HEK293 (cell line): ENCODE data around the gene KCP.
A peak's percentile ranks its signal among the peaks of the same experiment; 100 is the strongest.

Experiments
- CTCF ChIA-PET: fragments of 350-600 bp; formaldehyde crosslinking; extraction: SDS; loops from one replicate; lab custom pipeline; 2021; ENCODE audit warnings: antibody characterized with exemption; lab: Yijun Ruan, JAX
- POLR2A ChIA-PET: fragments of 300-600 bp; formaldehyde crosslinking; extraction: SDS; loops from one replicate; lab custom pipeline; 2020; ENCODE audit warnings: antibody characterized with exemption, inconsistent platforms; lab: Yijun Ruan, JAX
- H3K27ac ChIP-seq: fragments of 200-500 bp; sonication (Bioruptor generic); 2 replicates; pipeline ENCODE4 v1.5.1; 2014; ENCODE audit warnings: low read depth, low read length, control low read depth, inconsistent platforms; ENCODE audit errors: extremely low read depth
- H3K36me3 ChIP-seq, 2 experiments: fragments of 200-500 bp in 1 of 2; sonication (Bioruptor generic) in 1 of 2; 1 replicate in 1 of 2; 2 replicates in 1 of 2; pipeline ENCODE4 v1.5.1; 2014 to 2017; ENCODE audit warnings: inconsistent platforms in 2 of 2, low read length in 2 of 2; ENCODE audit not compliant: control insufficient read depth in 2 of 2, insufficient read depth in 1 of 2
- H3K4me1 ChIP-seq: fragments of 200-500 bp; sonication (Bioruptor generic); 2 replicates; pipeline ENCODE4 v1.5.1; 2014; ENCODE audit warnings: mild to moderate bottlenecking, low read length, inconsistent platforms; ENCODE audit not compliant: control insufficient read depth, insufficient read depth
- H3K4me3 ChIP-seq: 2 replicates; pipeline ENCODE4 v1.5.1; 2011; ENCODE audit warnings: low read depth, mild to moderate bottlenecking, control low read depth, low read length, moderate library complexity
- H3K9me3 ChIP-seq: fragments of 200-500 bp; sonication (Bioruptor generic); 2 replicates; pipeline ENCODE4 v1.5.1; 2014; ENCODE audit warnings: low read depth, low read length, inconsistent platforms; ENCODE audit not compliant: control insufficient read depth, insufficient read depth
- BCL6B ChIP-seq: fragments of 450-650 bp; formaldehyde crosslinking; IDR thresholded peaks from 2 replicates; pipeline ENCODE4 v1.5.1; 2017; ENCODE audit warnings: missing biosample characterization, missing genetic modification characterization
- EGR2 ChIP-seq: fragments of 450-650 bp; formaldehyde crosslinking; IDR thresholded peaks from 2 replicates; pipeline ENCODE4 v1.5.1; 2016; ENCODE audit warnings: low read depth, missing biosample characterization, missing genetic modification characterization
- ELK4 ChIP-seq: IDR thresholded peaks from 2 replicates; pipeline ENCODE4 v1.6.1; 2011; ENCODE audit warnings: mild to moderate bottlenecking, low read depth, low read length, borderline replicate concordance
- FEZF1 ChIP-seq: fragments of 450-650 bp; formaldehyde crosslinking; IDR thresholded peaks from 2 replicates; pipeline ENCODE4 v1.5.1; 2016; ENCODE audit warnings: missing biosample characterization, missing genetic modification characterization
- GLIS1 ChIP-seq: fragments of 450-650 bp; formaldehyde crosslinking; IDR thresholded peaks from 2 replicates; pipeline ENCODE4 v1.5.1; 2016; ENCODE audit warnings: missing biosample characterization, missing genetic modification characterization
- HOXC10 ChIP-seq: sonication (generic); formaldehyde crosslinking; IDR thresholded peaks from 2 replicates; pipeline ENCODE4 v1.8.1; 2023; ENCODE audit warnings: mild to moderate bottlenecking, missing genetic modification reagents
- INSM2 ChIP-seq: fragments of 450-650 bp; formaldehyde crosslinking; IDR thresholded peaks from 2 replicates; pipeline ENCODE4 v1.5.1; 2016; ENCODE audit warnings: missing biosample characterization, missing genetic modification characterization
- KLF8 ChIP-seq: fragments of 450-650 bp; formaldehyde crosslinking; IDR thresholded peaks from 2 replicates; pipeline ENCODE4 v1.5.1; 2016; ENCODE audit warnings: missing biosample characterization, missing genetic modification characterization
- SETDB1 ChIP-seq: IDR thresholded peaks from one replicate; pipeline ENCODE4 v1.6.1; 2017; ENCODE audit warnings: mild to moderate bottlenecking, low read length, moderate library complexity, mixed read lengths; ENCODE audit not compliant: insufficient read length
- SP2 ChIP-seq: fragments of 450-650 bp; formaldehyde crosslinking; IDR thresholded peaks from 2 replicates; pipeline ENCODE4 v1.5.1; 2016; ENCODE audit warnings: missing biosample characterization, missing genetic modification characterization
- TSHZ1 ChIP-seq: fragments of 450-650 bp; formaldehyde crosslinking; IDR thresholded peaks from 2 replicates; pipeline ENCODE4 v1.5.1; 2016; ENCODE audit warnings: missing biosample characterization, missing genetic modification characterization, borderline replicate concordance
- ZBTB17 ChIP-seq: fragments of 450-650 bp; formaldehyde crosslinking; IDR thresholded peaks from 2 replicates; pipeline ENCODE4 v1.5.1; 2016; ENCODE audit warnings: missing biosample characterization, missing genetic modification characterization
- ZBTB21 ChIP-seq: fragments of 450-650 bp; formaldehyde crosslinking; IDR thresholded peaks from 2 replicates; pipeline ENCODE4 v1.5.1; 2017; ENCODE audit warnings: missing biosample characterization, missing genetic modification characterization
- ZNF114 ChIP-seq: fragments of 450-650 bp; formaldehyde crosslinking; IDR thresholded peaks from 2 replicates; pipeline ENCODE4 v1.5.0; 2017; ENCODE audit warnings: missing biosample characterization, missing genetic modification characterization
- ZNF133 ChIP-seq: fragments of 450-650 bp; formaldehyde crosslinking; IDR thresholded peaks from 2 replicates; pipeline ENCODE4 v1.5.1; 2016; ENCODE audit warnings: missing biosample characterization, missing genetic modification characterization
- ZNF140 ChIP-seq: fragments of 450-650 bp; formaldehyde crosslinking; IDR thresholded peaks from 2 replicates; pipeline ENCODE4 v1.5.1; 2016; ENCODE audit warnings: missing biosample characterization, missing genetic modification characterization
- ZNF202 ChIP-seq: fragments of 450-650 bp; formaldehyde crosslinking; IDR thresholded peaks from 2 replicates; pipeline ENCODE4 v1.5.1; 2016; ENCODE audit warnings: missing biosample characterization, missing genetic modification characterization, borderline replicate concordance
- ZNF211 ChIP-seq: fragments of 450-650 bp; formaldehyde crosslinking; IDR thresholded peaks from 2 replicates; pipeline ENCODE4 v1.5.1; 2016; ENCODE audit warnings: low read depth, missing biosample characterization, missing genetic modification characterization
- ZNF214 ChIP-seq: fragments of 450-650 bp; formaldehyde crosslinking; IDR thresholded peaks from 2 replicates; pipeline ENCODE4 v1.5.1; 2017; ENCODE audit warnings: missing biosample characterization, mild to moderate bottlenecking, missing genetic modification characterization, borderline replicate concordance
- ZNF223 ChIP-seq: fragments of 450-650 bp; formaldehyde crosslinking; IDR thresholded peaks from 2 replicates; pipeline ENCODE4 v1.5.1; 2016; ENCODE audit warnings: missing biosample characterization, missing genetic modification characterization
- ZNF24 ChIP-seq: fragments of 450-650 bp; formaldehyde crosslinking; IDR thresholded peaks from 2 replicates; pipeline ENCODE4 v1.5.1; 2016; ENCODE audit warnings: missing biosample characterization, missing genetic modification characterization
- ZNF335 ChIP-seq: fragments of 450-650 bp; formaldehyde crosslinking; conservative IDR thresholded peaks from 2 replicates; pipeline ENCODE4 v1.5.1; 2016; ENCODE audit warnings: missing biosample characterization, missing genetic modification characterization
- ZNF404 ChIP-seq: fragments of 450-650 bp; formaldehyde crosslinking; IDR thresholded peaks from 2 replicates; pipeline ENCODE4 v1.5.1; 2017; ENCODE audit warnings: missing biosample characterization, missing genetic modification characterization
- ZNF416 ChIP-seq: fragments of 450-650 bp; formaldehyde crosslinking; IDR thresholded peaks from 2 replicates; pipeline ENCODE4 v1.5.1; 2016; ENCODE audit warnings: missing biosample characterization, missing genetic modification characterization
- ZNF514 ChIP-seq: fragments of 450-650 bp; formaldehyde crosslinking; IDR thresholded peaks from 2 replicates; pipeline ENCODE4 v1.5.1; 2016; ENCODE audit warnings: missing biosample characterization, missing genetic modification characterization
- ZNF571 ChIP-seq: fragments of 450-650 bp; formaldehyde crosslinking; IDR thresholded peaks from 2 replicates; pipeline ENCODE4 v1.5.0; 2017; ENCODE audit warnings: missing biosample characterization, missing genetic modification characterization
- ZNF600 ChIP-seq: fragments of 450-650 bp; formaldehyde crosslinking; IDR thresholded peaks from 2 replicates; pipeline ENCODE4 v1.5.1; 2016; ENCODE audit warnings: missing biosample characterization, missing genetic modification characterization
- ZNF658 ChIP-seq: fragments of 450-650 bp; formaldehyde crosslinking; IDR thresholded peaks from 2 replicates; pipeline ENCODE4; 2016; ENCODE audit warnings: missing biosample characterization, missing genetic modification characterization
- ZNF707 ChIP-seq: fragments of 450-650 bp; formaldehyde crosslinking; IDR thresholded peaks from 2 replicates; pipeline ENCODE4 v1.5.1; 2016; ENCODE audit warnings: missing biosample characterization, missing genetic modification characterization
- ZNF76 ChIP-seq: fragments of 450-650 bp; formaldehyde crosslinking; IDR thresholded peaks from 2 replicates; pipeline ENCODE4; 2016; ENCODE audit warnings: low read depth, missing biosample characterization, missing genetic modification characterization, borderline replicate concordance
- ZNF792 ChIP-seq: fragments of 450-650 bp; formaldehyde crosslinking; IDR thresholded peaks from 2 replicates; pipeline ENCODE4 v1.5.1; 2016; ENCODE audit warnings: missing biosample characterization, missing genetic modification characterization
- ZSCAN30 ChIP-seq: fragments of 450-650 bp; IDR thresholded peaks from 2 replicates; pipeline ENCODE4 v1.5.1; 2018; ENCODE audit warnings: missing biosample characterization, mild to moderate bottlenecking, missing genetic modification characterization, moderate library complexity

KCP gene

GRCh38 chr7:128909625-128910568 is 612 bp downstream of the KCP start:
- ChIA-PET CTCF (interaction anchor here (0.5 to 0.6 kb wide), 2 partner anchors 308 to 361 kb away, joined by 3 read pairs; no protein-coding TSS in a partner anchor), POLR2A (no interaction called here)
- no peak overlapping the region for H3K4me3 ChIP-seq
- no peaks in the 10 kb centered on the region for H3K36me3 ChIP-seq
- no peak overlapping the region for H3K27ac ChIP-seq
- no peaks in the 10 kb centered on the region for H3K4me1 ChIP-seq
- H3K9me3 ChIP-seq, result no peaks in the 10 kb centered on the region
- no peak for TF ChIP-seq ZBTB21 (tag by site-specific recombination)
- no peak for TF ChIP-seq ZNF707
- no peak for TF ChIP-seq ZNF571 (tag by site-specific recombination)
- peak; percentile 75 for TF ChIP-seq ZNF335 (tag by site-specific recombination)
- no peak for TF ChIP-seq ZSCAN30 (tag by site-specific recombination)
- TF ChIP-seq BCL6B (tag by site-specific recombination), result no peak
- TF ChIP-seq ZNF792 (tag by site-specific recombination), result no peak
- TF ChIP-seq ZNF76 (tag by site-specific recombination), result peak; percentile 43; the same call in 1 of the 2 replicates
- no peak for TF ChIP-seq ZNF24 (tag by site-specific recombination)
- TF ChIP-seq HOXC10 (CRISPR knock-in tag), result no peak
- peak; percentile 94 for TF ChIP-seq ZBTB17
- TF ChIP-seq ZNF223 (tag by site-specific recombination), result no peak
- peak; percentile 79; the same call in 1 of the 2 replicates for TF ChIP-seq ZNF600 (tag by site-specific recombination)
- no peak for TF ChIP-seq INSM2
- no peak for TF ChIP-seq FEZF1 (tag by site-specific recombination)
- no peak for TF ChIP-seq ZNF202 (tag by site-specific recombination)
- TF ChIP-seq ZNF416 (tag by site-specific recombination), result no peak
- TF ChIP-seq ELK4, result no peak
- TF ChIP-seq TSHZ1 (tag by site-specific recombination), result no peak
- no peak for TF ChIP-seq ZNF211 (tag by site-specific recombination)
- no peak for TF ChIP-seq ZNF404 (tag by site-specific recombination)
- TF ChIP-seq ZNF514, result no peak
- peak; percentile 54 for TF ChIP-seq SP2 (tag by site-specific recombination)
- no peak for TF ChIP-seq ZNF114 (tag by site-specific recombination)
- TF ChIP-seq ZNF140 (tag by site-specific recombination), result no peak
- TF ChIP-seq ZNF658 (tag by site-specific recombination), result no peak
- TF ChIP-seq ZNF133, result no peak
- TF ChIP-seq EGR2 (tag by site-specific recombination), result no peak
- TF ChIP-seq GLIS1 (tag by site-specific recombination), result peak; percentile 32; the same call in 1 of the 2 replicates
- no peak for TF ChIP-seq SETDB1
- TF ChIP-seq ZNF214 (tag by site-specific recombination), result no peak
- 0 out of 2 replicates have a peak, but pooled peaks have one; percentile 35 for TF ChIP-seq KLF8 (tag by site-specific recombination)
